Right atrium auricular region (tissue), 2 donors: Measurements from ENCODE around the gene TYR. TPM values are rescaled to one million over a fixed set of nuclear protein-coding genes. Genes with fewer than 3 reads are reported as not detected.
"Not testable (repeated sequence)": the region's sequence is repeated elsewhere in the genome, so short reads cannot be mapped to it uniquely, and the experiment has no call there.

Source experiments
- DNase-seq: peaks from one replicate; pipeline ENCODE4 v3.0.0-alpha.2; 2019; ENCODE audit warnings: low spot score
- H3K27ac ChIP-seq, 2 donors: fragments of 200-600 bp; sonication (generic); 1 replicate in 1 of 2; 2 replicates in 1 of 2; pipeline ENCODE4 v1.5.1; 2016 to 2019
- H3K27me3 ChIP-seq, 2 donors: fragments of 200-600 bp; sonication (generic); one replicate each; pipeline versions ENCODE4 v1.5.1 to v1.6.0; 2017 to 2019
- H3K36me3 ChIP-seq: fragments of 200-600 bp; sonication (generic); one replicate; pipeline ENCODE4 v1.5.1; 2016
- H3K4me1 ChIP-seq, 2 donors: fragments of 200-600 bp; sonication (generic); one replicate each; pipeline versions ENCODE4 v1.5.1 to v1.6.0; 2017 to 2019
- H3K4me3 ChIP-seq, 2 donors: fragments of 200-600 bp; sonication (generic); 1 replicate in 1 of 2; 2 replicates in 1 of 2; pipeline ENCODE4 v1.5.1; 2017 to 2019; ENCODE audit warnings: mild to moderate bottlenecking in 1 of 2, moderate library complexity in 1 of 2
- H3K9me3 ChIP-seq, 2 donors: fragments of 200-600 bp; sonication (generic); one replicate each; pipeline ENCODE4 v1.5.1; 2019
- total RNA-seq, 2 donors: library from RNA; depleted of rRNA; stranded (reverse); fragments of >200 nt; gene quantifications; one replicate each; pipeline ENCODE4 v1.1.0, GENCODE V29; 2016
- TF ChIP-seq, protein P1 (sequence below), 2 donors: fragments of 200-600 bp; sonication (generic); IDR thresholded peaks; one replicate each; pipeline ENCODE4 v1.5.1; 2019; ENCODE audit warnings: antibody characterized with exemption in 2 of 2

TYR gene
- total RNA-seq, 2 donors from 2014 or later, result not detected

- Histone ChIP-seq H3K27me3 (no peaks in the 10 kb centered on the region), H3K27ac (no peak overlapping the region), H3K9me3 (no peaks in the 10 kb centered on the region), H3K4me1 (no peaks in the 10 kb centered on the region), H3K4me3 (no peak overlapping the region), H3K36me3 (no peaks in the 10 kb centered on the region)
- TF ChIP-seq, protein P1, sequence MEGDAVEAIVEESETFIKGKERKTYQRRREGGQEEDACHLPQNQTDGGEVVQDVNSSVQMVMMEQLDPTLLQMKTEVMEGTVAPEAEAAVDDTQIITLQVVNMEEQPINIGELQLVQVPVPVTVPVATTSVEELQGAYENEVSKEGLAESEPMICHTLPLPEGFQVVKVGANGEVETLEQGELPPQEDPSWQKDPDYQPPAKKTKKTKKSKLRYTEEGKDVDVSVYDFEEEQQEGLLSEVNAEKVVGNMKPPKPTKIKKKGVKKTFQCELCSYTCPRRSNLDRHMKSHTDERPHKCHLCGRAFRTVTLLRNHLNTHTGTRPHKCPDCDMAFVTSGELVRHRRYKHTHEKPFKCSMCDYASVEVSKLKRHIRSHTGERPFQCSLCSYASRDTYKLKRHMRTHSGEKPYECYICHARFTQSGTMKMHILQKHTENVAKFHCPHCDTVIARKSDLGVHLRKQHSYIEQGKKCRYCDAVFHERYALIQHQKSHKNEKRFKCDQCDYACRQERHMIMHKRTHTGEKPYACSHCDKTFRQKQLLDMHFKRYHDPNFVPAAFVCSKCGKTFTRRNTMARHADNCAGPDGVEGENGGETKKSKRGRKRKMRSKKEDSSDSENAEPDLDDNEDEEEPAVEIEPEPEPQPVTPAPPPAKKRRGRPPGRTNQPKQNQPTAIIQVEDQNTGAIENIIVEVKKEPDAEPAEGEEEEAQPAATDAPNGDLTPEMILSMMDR (IDR thresholded peaks at IDR 0.05), result no peak
- no peak for DNase-seq
Measured at GRCh38 chr11:89279176-89279575, 101.5 kb downstream of the TYR start.

DNA sequence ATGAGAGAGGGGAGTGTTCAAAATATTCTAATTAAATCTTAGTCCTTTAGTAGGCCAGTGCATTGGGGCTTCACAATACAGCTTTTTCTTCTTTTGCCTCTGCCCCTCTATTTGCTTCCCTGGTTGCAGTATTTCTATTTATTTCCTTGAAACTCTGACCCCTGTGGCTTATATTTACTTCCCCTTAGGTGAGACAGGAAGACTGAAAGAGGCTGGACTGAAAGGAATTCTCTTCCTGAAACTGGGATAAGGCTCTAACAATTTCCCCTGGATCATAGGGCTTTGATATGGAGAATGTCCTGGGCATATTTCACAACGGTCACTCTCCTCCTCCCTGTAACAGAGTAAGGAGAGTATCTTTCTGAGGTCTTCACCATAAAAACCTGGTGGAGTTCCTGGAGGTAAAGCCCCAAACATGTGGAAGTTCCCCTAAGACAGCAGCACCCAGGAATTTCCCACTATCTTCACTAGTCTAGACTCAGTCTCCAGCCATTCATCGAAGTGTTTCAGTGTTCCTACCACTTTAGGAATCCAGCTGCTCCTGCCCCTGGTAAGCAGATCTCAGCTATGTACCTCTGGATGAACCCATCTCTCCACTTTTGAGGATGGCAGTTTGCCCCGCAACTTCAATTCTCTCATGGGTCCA is 103.5 kb downstream of the TYR start:
- not testable (repeated sequence) for DNase-seq, H3K4me1 ChIP-seq, H3K9me3 ChIP-seq, H3K27me3 ChIP-seq, H3K27ac ChIP-seq, H3K36me3 ChIP-seq, H3K4me3 ChIP-seq

- not testable (repeated sequence) for H3K27ac ChIP-seq, H3K27me3 ChIP-seq, H3K4me3 ChIP-seq, H3K9me3 ChIP-seq, H3K4me1 ChIP-seq, DNase-seq, H3K36me3 ChIP-seq
Measured at GRCh38 chr11:89286601-89287000, 108.9 kb downstream of the TYR start.

GRCh38 chr11:89288004-89288403 is 110.3 kb downstream of the TYR start:
- not testable (repeated sequence) for H3K4me1 ChIP-seq, H3K4me3 ChIP-seq, H3K36me3 ChIP-seq, H3K27ac ChIP-seq, H3K9me3 ChIP-seq, H3K27me3 ChIP-seq, DNase-seq

DNA sequence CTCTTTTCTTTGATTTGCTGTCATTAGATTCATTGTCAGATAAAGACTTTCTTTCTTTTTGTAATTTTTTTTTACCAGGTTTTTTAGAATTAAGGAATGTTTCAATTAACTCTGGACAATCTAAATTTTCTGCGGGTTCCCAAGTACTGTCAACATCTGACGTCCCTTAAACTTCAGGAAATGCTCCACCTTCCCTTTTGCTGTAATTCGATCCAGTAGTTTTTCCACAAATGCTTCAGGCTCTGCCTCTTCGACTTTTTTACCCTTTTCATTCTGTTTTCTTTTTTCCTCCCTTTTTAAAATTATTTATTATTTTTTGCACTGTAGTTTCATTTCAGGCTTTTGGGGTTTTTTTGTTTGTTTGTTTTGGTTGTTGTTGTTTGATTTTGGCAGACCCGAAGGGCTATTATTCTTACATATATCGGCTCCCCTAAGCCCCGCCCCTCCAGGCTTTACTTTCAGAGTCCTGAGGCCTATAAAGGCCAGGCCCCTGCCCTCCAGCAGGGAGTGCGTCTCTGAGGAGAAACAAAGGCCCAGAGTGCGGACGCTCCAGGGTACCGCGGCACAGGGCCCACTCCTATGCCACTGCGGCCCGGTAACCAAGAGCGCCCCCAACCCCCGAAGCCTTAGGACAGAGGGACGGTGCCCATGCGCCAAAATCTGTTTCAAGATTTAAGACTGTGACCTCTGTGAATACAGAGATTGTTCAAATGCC is 116.4 kb downstream of the TYR start:
- H3K36me3 ChIP-seq, result no peaks in the 10 kb centered on the region
- no peak overlapping the region for H3K4me3 ChIP-seq
- TF ChIP-seq, protein P1 (IDR thresholded peaks at IDR 0.05), result no peak
- no peaks in the 10 kb centered on the region for H3K4me1 ChIP-seq
- H3K27ac ChIP-seq, result no peak overlapping the region
- DNase-seq, result no peak
- no peaks in the 10 kb centered on the region for H3K9me3 ChIP-seq
- H3K27me3 ChIP-seq, result no peaks in the 10 kb centered on the region

DNA sequence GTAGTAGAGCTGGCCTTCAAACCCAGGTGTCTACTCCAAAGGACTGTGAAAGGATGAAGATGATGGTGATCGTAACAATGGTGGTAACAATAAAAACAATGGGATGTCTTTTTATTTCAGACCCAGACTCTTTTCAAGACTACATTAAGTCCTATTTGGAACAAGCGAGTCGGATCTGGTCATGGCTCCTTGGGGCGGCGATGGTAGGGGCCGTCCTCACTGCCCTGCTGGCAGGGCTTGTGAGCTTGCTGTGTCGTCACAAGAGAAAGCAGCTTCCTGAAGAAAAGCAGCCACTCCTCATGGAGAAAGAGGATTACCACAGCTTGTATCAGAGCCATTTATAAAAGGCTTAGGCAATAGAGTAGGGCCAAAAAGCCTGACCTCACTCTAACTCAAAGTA is 117.3 kb downstream of the TYR start:
- not testable (repeated sequence) for H3K27me3 ChIP-seq, H3K27ac ChIP-seq, H3K4me3 ChIP-seq, DNase-seq, H3K36me3 ChIP-seq, H3K4me1 ChIP-seq, H3K9me3 ChIP-seq

GRCh38 chr11:89303029-89303428 is 125.4 kb downstream of the TYR start:
- H3K27ac ChIP-seq, H3K4me1 ChIP-seq, H3K4me3 ChIP-seq, H3K36me3 ChIP-seq, H3K9me3 ChIP-seq, DNase-seq, H3K27me3 ChIP-seq: not testable (repeated sequence)

DNA sequence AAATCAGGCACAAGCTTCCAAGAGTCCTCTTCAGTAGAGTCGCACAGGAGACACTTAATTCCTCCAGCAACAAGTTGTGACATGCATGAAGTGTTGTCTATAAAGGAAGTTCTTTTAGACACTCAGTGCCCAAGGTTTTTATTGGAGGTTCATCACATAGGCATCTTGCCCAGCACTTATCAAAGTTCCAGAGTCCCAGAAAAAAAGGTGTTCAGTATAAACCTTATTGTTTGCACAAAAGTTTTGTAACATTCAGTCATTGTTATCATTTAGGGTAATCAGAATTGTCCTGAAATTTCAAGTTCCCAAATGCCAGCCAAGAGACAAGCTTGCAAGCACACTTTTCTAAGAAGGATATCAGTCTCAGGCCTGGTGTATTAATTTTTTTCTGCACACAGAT is 130.6 kb downstream of the TYR start:
- DNase-seq, H3K36me3 ChIP-seq, H3K9me3 ChIP-seq, H3K4me3 ChIP-seq, H3K4me1 ChIP-seq, H3K27ac ChIP-seq, H3K27me3 ChIP-seq: not testable (repeated sequence)

- not testable (repeated sequence) for H3K4me3 ChIP-seq, H3K27me3 ChIP-seq, H3K27ac ChIP-seq, H3K4me1 ChIP-seq, H3K9me3 ChIP-seq, H3K36me3 ChIP-seq, DNase-seq
Measured at GRCh38 chr11:89309321-89309985, 131.8 kb downstream of the TYR start.

GRCh38 chr11:89310607-89311006 is 132.9 kb downstream of the TYR start:
- not testable (repeated sequence) for DNase-seq, H3K4me3 ChIP-seq, H3K9me3 ChIP-seq, H3K4me1 ChIP-seq, H3K27ac ChIP-seq, H3K27me3 ChIP-seq, H3K36me3 ChIP-seq
